Measurements from ENCODE around the gene ABHD16A. TPM values are rescaled to one million over a fixed set of nuclear protein-coding genes. Genes with fewer than 3 reads are reported as not detected.
A peak's percentile ranks its signal among the peaks of the same experiment; 100 is the strongest.

ABHD16A gene
- total and polyA plus RNA-seq, 2 of the 13 experiments (the other 11 are each of a cell fraction or from before 2014, with no cell fraction given) = 43.5 to 45.4 TPM

GRCh38 chr6:31654574-31655348 lies 48.4 kb downstream of the ABHD16A start (continued):
- TF ChIP-seq BCLAF1 (IDR thresholded peaks at IDR 0.05) = no peak
- TF ChIP-seq, protein P1, sequence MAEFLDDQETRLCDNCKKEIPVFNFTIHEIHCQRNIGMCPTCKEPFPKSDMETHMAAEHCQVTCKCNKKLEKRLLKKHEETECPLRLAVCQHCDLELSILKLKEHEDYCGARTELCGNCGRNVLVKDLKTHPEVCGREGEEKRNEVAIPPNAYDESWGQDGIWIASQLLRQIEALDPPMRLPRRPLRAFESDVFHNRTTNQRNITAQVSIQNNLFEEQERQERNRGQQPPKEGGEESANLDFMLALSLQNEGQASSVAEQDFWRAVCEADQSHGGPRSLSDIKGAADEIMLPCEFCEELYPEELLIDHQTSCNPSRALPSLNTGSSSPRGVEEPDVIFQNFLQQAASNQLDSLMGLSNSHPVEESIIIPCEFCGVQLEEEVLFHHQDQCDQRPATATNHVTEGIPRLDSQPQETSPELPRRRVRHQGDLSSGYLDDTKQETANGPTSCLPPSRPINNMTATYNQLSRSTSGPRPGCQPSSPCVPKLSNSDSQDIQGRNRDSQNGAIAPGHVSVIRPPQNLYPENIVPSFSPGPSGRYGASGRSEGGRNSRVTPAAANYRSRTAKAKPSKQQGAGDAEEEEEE (CRISPR knock-in tag; IDR thresholded peaks at IDR 0.05; ENCODE audit: borderline replicate concordance) = no peak
- no peak for TF ChIP-seq MAFF (IDR thresholded peaks at IDR 0.05; ENCODE audit: low read depth, low read length)
- TF ChIP-seq, protein P2, sequence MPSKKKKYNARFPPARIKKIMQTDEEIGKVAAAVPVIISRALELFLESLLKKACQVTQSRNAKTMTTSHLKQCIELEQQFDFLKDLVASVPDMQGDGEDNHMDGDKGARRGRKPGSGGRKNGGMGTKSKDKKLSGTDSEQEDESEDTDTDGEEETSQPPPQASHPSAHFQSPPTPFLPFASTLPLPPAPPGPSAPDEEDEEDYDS (CRISPR knock-in tag; IDR thresholded peaks at IDR 0.05) = no peak
- TF ChIP-seq ARNTL (CRISPR knock-in tag; IDR thresholded peaks at IDR 0.05) = 0 out of 2 replicates have a peak, but pooled peaks have one; percentile 4
- no peak for TF ChIP-seq HNRNPL (IDR thresholded peaks at IDR 0.05; ENCODE audit: low read depth, low read length)
- TF ChIP-seq FOXA3 (CRISPR knock-in tag; IDR thresholded peaks at IDR 0.05) = no peak
- 0 out of 2 replicates have a peak, but pooled peaks have one; percentile 15 for TF ChIP-seq ZNF850 (CRISPR knock-in tag; conservative IDR thresholded peaks at IDR 0.05)
- no peak for TF ChIP-seq CAMTA2 (CRISPR knock-in tag; IDR thresholded peaks at IDR 0.05; ENCODE audit: borderline replicate concordance)
- no peak for TF ChIP-seq NPAS2 (CRISPR knock-in tag; IDR thresholded peaks at IDR 0.05; ENCODE audit: borderline replicate concordance)
- 0 out of 2 replicates have a peak, but pooled peaks have one; percentile 15 for TF ChIP-seq CC2D1A (CRISPR knock-in tag; IDR thresholded peaks at IDR 0.05)
- TF ChIP-seq BORCS8-MEF2B (CRISPR knock-in tag; IDR thresholded peaks at IDR 0.05) = no peak
- no peak for TF ChIP-seq GLI4 (CRISPR knock-in tag; IDR thresholded peaks at IDR 0.05; ENCODE audit: borderline replicate concordance)
- TF ChIP-seq DZIP1 (CRISPR knock-in tag; IDR thresholded peaks at IDR 0.05) = no peak
- TF ChIP-seq, protein P3, sequence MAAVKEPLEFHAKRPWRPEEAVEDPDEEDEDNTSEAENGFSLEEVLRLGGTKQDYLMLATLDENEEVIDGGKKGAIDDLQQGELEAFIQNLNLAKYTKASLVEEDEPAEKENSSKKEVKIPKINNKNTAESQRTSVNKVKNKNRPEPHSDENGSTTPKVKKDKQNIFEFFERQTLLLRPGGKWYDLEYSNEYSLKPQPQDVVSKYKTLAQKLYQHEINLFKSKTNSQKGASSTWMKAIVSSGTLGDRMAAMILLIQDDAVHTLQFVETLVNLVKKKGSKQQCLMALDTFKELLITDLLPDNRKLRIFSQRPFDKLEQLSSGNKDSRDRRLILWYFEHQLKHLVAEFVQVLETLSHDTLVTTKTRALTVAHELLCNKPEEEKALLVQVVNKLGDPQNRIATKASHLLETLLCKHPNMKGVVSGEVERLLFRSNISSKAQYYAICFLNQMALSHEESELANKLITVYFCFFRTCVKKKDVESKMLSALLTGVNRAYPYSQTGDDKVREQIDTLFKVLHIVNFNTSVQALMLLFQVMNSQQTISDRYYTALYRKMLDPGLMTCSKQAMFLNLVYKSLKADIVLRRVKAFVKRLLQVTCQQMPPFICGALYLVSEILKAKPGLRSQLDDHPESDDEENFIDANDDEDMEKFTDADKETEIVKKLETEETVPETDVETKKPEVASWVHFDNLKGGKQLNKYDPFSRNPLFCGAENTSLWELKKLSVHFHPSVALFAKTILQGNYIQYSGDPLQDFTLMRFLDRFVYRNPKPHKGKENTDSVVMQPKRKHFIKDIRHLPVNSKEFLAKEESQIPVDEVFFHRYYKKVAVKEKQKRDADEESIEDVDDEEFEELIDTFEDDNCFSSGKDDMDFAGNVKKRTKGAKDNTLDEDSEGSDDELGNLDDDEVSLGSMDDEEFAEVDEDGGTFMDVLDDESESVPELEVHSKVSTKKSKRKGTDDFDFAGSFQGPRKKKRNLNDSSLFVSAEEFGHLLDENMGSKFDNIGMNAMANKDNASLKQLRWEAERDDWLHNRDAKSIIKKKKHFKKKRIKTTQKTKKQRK (IDR thresholded peaks at IDR 0.05; ENCODE audit: low read length) = no peak
- TF ChIP-seq GFI1 (CRISPR knock-in tag; IDR thresholded peaks at IDR 0.05; ENCODE audit: borderline replicate concordance) = no peak
- TF ChIP-seq ZC3H4 (CRISPR knock-in tag; IDR thresholded peaks at IDR 0.05; ENCODE audit: borderline replicate concordance) = 0 out of 2 replicates have a peak, but pooled peaks have one; percentile 83
- no peak for TF ChIP-seq ZSCAN9 (CRISPR knock-in tag; IDR thresholded peaks at IDR 0.05; ENCODE audit: borderline replicate concordance)
